K562 treated with DMSO at 1 percent for 48 hours (cell line): ENCODE results near the gene APOBEC3A. TPM values are rescaled to one million over a fixed set of nuclear protein-coding genes. Genes with fewer than 3 reads are reported as not detected.

Experiments used
- total RNA-seq: library from RNA; unstranded; fragments of 300-600 nt; gene quantifications from 2 replicates; pipeline ENCODE4 v1.2.3, GENCODE V29; 2022; ENCODE audit warnings: low replicate concordance; ENCODE audit errors: extremely low read depth

APOBEC3A gene
- not detected in 2 replicates for total RNA-seq

DNA sequence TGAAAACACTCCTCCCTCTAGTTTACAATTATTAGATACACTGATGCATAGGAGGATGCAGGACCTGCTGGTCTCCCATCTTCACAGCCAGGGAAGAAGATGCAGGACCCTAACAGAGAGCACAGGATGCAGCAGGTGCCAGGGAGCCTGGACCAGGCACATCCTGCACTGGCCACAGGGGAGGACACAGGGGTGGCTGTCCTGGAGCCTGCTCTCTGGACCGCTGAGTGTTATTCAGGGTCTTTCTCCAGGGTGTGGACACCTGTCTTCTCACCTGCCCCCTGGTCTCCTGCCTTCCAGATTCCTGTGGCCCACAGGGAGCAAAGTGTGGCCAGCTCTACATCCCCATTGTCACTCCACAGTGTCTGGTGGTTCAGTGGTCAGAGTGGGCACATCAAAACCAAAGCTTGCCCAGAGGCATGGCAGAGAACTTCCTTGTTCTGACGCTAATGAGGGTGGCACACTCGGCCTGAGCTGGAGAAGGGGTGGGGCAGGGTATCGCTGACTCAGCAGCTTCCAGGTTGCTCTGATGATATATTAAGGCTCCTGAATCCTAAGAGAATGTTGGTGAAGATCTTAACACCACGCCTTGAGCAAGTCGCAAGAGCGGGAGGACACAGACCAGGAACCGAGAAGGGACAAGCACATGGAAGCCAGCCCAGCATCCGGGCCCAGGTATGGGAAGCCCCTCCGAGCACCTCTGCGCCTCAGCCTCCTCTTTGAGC is at the start of gene APOBEC3A:
TSS of gene APOBEC3A (plus strand) at position 564 of the 725 bp plus-strand sequence. CDS start at position 647, 83 bp downstream.

DNA sequence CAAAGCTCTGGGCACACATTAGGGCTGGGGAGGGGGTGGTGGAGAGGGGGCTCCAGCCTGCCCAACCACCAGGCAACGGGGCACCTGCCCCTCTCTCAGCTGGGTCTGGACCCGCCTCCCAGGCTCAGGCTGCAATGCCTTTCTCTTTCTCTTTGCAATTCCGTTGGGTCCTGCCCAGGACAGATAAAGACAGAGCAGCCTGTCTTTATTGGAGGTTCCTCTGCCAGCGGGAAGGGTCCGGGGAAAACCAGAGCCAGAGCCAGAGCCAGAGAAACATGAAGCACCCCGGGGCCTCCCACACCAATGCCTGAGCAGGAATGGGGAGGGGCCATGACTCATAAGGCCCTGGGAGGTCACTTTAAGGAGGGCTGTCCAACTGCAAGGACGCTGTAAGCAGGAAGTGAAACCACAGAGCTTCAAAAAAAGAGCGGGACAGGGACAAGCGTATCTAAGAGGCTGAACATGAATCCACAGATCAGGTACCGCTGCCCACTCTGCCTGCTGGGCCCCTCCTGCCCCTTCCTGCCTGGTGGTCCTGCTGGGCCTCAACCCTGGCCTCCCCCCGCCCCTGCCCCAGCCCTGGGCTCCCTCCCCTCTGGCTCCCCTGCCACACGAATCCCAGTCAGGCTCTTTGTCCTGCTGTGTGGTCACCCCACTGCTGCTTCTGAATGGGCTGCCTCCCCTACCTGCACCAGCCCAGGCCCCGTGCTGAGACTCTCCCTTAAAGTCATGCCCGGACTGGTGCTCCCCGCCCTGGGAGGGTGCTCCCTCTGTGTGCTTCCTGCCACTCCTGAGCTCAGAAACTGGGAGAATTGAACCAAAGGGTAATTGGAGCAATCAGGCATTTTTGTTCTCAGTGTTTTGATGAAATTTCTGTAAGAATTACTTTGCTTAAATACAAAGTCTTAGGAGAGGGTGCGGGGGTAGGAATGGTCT is 24.9 kb downstream of the APOBEC3A start, which contains the start of gene APOBEC3B:
TSS of gene APOBEC3B (plus strand) at position 356 of the 936 bp plus-strand sequence. CDS start at position 463, 107 bp downstream.

Other genes starting within 250 kb of the APOBEC3A start
- gene SUN2, start 201.6 kb upstream of the APOBEC3A start, total RNA-seq = not detected in 2 replicates
- gene DNAL4, start 163.5 kb upstream of the APOBEC3A start, total RNA-seq = not detected in 2 replicates
- not detected in 2 replicates for gene NPTXR, start 113.6 kb upstream of the APOBEC3A start, total RNA-seq
- gene CBX6, start 85.4 kb upstream of the APOBEC3A start, total RNA-seq = not detected in 2 replicates
- not detected in 2 replicates for gene APOBEC3B, start 24.7 kb downstream of the APOBEC3A start, total RNA-seq
- not detected in 2 replicates for gene APOBEC3C, start 56.6 kb downstream of the APOBEC3A start, total RNA-seq
- gene APOBEC3D, start 63.5 kb downstream of the APOBEC3A start, total RNA-seq = not detected in 2 replicates
- gene APOBEC3F, start 83.3 kb downstream of the APOBEC3A start, total RNA-seq = not detected in 2 replicates
- gene APOBEC3G, start 119.7 kb downstream of the APOBEC3A start, total RNA-seq = not detected in 2 replicates
- gene APOBEC3H, start 139.6 kb downstream of the APOBEC3A start, total RNA-seq = not detected in 2 replicates
- gene CBX7, start 195.1 kb downstream of the APOBEC3A start, total RNA-seq = not detected in 2 replicates